Gastroesophageal sphincter (tissue), 4 donors: Measurements from ENCODE around the gene FUT8. TPM values are rescaled to one million over a fixed set of nuclear protein-coding genes. Genes with fewer than 3 reads are reported as not detected.

Experiments used
- ATAC-seq: fragments of 150-250 bp; one replicate; pipeline ENCODE4 v1.9.1; 2016; ENCODE audit warnings: mild to moderate bottlenecking, moderate library complexity
- H3K27ac ChIP-seq, 4 donors: fragments of 200-600 bp; sonication (generic) in 3 of 4; 1 replicate in 3 of 4; 2 replicates in 1 of 4; pipeline ENCODE4 v1.5.1; 2016 to 2019
- H3K27me3 ChIP-seq: fragments of 200-600 bp; sonication (generic); one replicate; pipeline ENCODE4 v1.5.1; 2019
- H3K36me3 ChIP-seq, 2 donors: fragments of 200-600 bp; sonication (generic); one replicate each; pipeline ENCODE4 v1.5.1; 2019; ENCODE audit warnings: control low read depth in 1 of 2
- H3K4me1 ChIP-seq, 3 donors: fragments of 200-600 bp; sonication (generic); 1 replicate in 2 of 3; 2 replicates in 1 of 3; pipeline ENCODE4 v1.5.1; 2016 to 2019; ENCODE audit warnings: control low read depth in 2 of 3
- H3K4me3 ChIP-seq, 2 donors: fragments of 200-600 bp; sonication (generic); one replicate each; pipeline ENCODE4 v1.5.1; 2019; ENCODE audit warnings: mild to moderate bottlenecking in 1 of 2, moderate library complexity in 1 of 2
- H3K9me3 ChIP-seq, 3 donors: fragments of 200-600 bp; sonication (generic); one replicate each; pipeline ENCODE4 v1.5.1; 2017 to 2019; ENCODE audit warnings: control low read depth in 2 of 3
- EP300 ChIP-seq: sonication (generic); formaldehyde crosslinking; IDR thresholded peaks from one replicate; pipeline ENCODE4 v1.6.1; 2017; ENCODE audit warnings: antibody characterized with exemption, mild to moderate bottlenecking
- POLR2A ChIP-seq, 2 donors: fragments of 450-650 bp; IDR thresholded peaks; one replicate each; pipeline ENCODE4 v1.6.1; 2017; ENCODE audit warnings: antibody characterized with exemption in 2 of 2, mild to moderate bottlenecking in 2 of 2, moderate library complexity in 1 of 2
- POLR2AphosphoS5 ChIP-seq: sonication (generic); formaldehyde crosslinking; IDR thresholded peaks from one replicate; pipeline ENCODE4 v1.6.1; 2017; ENCODE audit warnings: antibody characterized with exemption
- WGBS, 2 donors: methylation state at CpG; one replicate each; pipeline ENCODE4 v1.1.5; 2018; ENCODE audit warnings: low coverage in 1 of 2; 5-methylcytosine and 5-hydroxymethylcytosine counted together
- total RNA-seq, 4 donors: library from RNA; depleted of rRNA; stranded (reverse); fragments of >200 nt; gene quantifications; one replicate each; pipeline ENCODE4 v1.1.0, GENCODE V29; 2016
- TF ChIP-seq, protein P1 (sequence below), 4 experiments: fragments of 200-600 bp in 2 of 4; fragments of 450-650 bp in 2 of 4; sonication (generic) in 1 of 4; IDR thresholded peaks; one replicate each; pipeline ENCODE4 v1.5.1; 2017 to 2019; ENCODE audit warnings: antibody characterized with exemption in 4 of 4, mild to moderate bottlenecking in 2 of 4, moderate library complexity in 2 of 4

FUT8 gene
- total RNA-seq, 4 donors from 2014 or later: 16.9 to 35.2 (median 30.8) TPM

- no peak for TF ChIP-seq POLR2A (IDR thresholded peaks at IDR 0.05)
- TF ChIP-seq, protein P1, sequence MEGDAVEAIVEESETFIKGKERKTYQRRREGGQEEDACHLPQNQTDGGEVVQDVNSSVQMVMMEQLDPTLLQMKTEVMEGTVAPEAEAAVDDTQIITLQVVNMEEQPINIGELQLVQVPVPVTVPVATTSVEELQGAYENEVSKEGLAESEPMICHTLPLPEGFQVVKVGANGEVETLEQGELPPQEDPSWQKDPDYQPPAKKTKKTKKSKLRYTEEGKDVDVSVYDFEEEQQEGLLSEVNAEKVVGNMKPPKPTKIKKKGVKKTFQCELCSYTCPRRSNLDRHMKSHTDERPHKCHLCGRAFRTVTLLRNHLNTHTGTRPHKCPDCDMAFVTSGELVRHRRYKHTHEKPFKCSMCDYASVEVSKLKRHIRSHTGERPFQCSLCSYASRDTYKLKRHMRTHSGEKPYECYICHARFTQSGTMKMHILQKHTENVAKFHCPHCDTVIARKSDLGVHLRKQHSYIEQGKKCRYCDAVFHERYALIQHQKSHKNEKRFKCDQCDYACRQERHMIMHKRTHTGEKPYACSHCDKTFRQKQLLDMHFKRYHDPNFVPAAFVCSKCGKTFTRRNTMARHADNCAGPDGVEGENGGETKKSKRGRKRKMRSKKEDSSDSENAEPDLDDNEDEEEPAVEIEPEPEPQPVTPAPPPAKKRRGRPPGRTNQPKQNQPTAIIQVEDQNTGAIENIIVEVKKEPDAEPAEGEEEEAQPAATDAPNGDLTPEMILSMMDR (IDR thresholded peaks at IDR 0.05): no peak
- TF ChIP-seq EP300: no peak
- TF ChIP-seq POLR2AphosphoS5: no peak
- no peak for ATAC-seq
- Histone ChIP-seq H3K36me3 (no peaks in the 10 kb centered on the region), H3K4me1 (no peaks in the 10 kb centered on the region), H3K27me3 (no peaks in the 10 kb centered on the region), H3K4me3 (no peak overlapping the region), H3K9me3 (no peaks in the 10 kb centered on the region), H3K27ac (no peak overlapping the region)
- WGBS, 2 donors: 20 to 50% methylated on average over 1 of the region's 1 CpG
Observed at GRCh38 chr14:65446159-65446558, 33.6 kb downstream of the FUT8 start.

- 100% methylated on average over 1 of the region's 1 CpG; no CpG with 5 or more reads in 1 of the 2 donors for WGBS, 2 donors
- H3K4me1 ChIP-seq: no peaks in the 10 kb centered on the region
- no peak overlapping the region for H3K4me3 ChIP-seq
- H3K9me3 ChIP-seq: no peaks in the 10 kb centered on the region
- no peaks in the 10 kb centered on the region for H3K36me3 ChIP-seq
- TF ChIP-seq EP300: no peak
- TF ChIP-seq POLR2A (IDR thresholded peaks at IDR 0.05): no peak
- no peak for TF ChIP-seq POLR2AphosphoS5
- TF ChIP-seq, protein P1 (IDR thresholded peaks at IDR 0.05): no peak
- H3K27ac ChIP-seq: no peak overlapping the region
- no peaks in the 10 kb centered on the region for H3K27me3 ChIP-seq
- no peak for ATAC-seq
Observed at GRCh38 chr14:65449647-65450046, 37.1 kb downstream of the FUT8 start.

DNA sequence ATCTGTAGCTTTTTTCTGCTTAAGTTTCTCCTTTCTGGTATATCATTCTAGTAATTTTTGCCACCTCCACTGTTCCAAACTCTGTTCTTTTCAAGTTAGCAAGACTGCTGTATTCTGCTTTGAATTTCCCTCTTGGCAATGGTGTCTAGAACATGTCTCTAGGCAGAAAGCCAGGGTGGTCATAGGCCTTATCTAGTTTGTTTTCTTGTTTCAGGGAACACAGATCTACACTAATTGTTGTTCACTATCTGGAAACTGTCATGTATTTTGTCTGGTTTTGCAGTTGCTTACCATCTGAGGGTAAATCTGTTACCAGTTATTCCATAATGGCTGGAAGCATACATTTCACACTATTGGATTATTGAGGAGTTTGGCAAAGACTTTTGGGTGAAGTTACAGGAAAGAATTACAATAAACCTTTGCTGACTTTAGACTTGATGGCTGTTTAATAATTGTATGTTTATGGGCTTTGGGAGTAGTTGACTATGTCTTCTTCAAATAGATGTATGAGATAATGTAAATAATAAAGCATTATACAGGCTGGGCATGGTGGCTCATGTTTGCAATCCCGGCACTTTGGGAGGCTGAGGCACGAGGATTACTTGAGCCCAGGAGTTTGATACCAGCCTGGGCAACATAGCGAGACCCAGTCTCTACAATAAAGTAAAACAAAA lies 41.4 kb downstream of the FUT8 start:
- ATAC-seq: no peak
- Histone ChIP-seq H3K4me1 (no peaks in the 10 kb centered on the region), H3K27me3 (no peaks in the 10 kb centered on the region), H3K4me3 (no peak overlapping the region), H3K27ac (no peak overlapping the region), H3K36me3 (peaks cover 0 to 20% of the 10 kb centered on the region in 2 donors), H3K9me3 (no peaks in the 10 kb centered on the region)
- no peak for TF ChIP-seq POLR2A (IDR thresholded peaks at IDR 0.05)
- TF ChIP-seq EP300: no peak
- TF ChIP-seq POLR2AphosphoS5: no peak
- 93 to 100% methylated on average over 3 of the region's 3 CpGs for WGBS, 2 donors

DNA sequence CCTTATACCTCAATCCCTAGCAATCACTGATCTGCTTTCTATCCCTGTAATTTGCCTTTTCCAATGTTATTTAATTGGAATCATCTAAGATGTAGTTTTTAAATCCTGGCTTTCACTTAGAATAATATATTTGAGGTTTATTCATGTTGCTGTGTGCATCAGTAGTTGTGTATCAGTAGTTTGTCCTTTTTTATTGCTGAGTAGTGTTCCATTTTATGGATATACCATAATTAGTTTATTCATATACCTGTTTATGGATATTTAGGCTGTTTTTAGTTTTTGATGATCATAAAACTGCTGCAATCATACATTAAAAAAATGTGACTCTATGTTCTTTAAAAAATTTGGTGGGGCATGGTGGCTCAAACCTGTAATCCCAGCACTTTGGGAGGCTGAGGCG lies 43.7 kb downstream of the FUT8 start:
- no peak for TF ChIP-seq POLR2A (IDR thresholded peaks at IDR 0.05)
- no peak for TF ChIP-seq POLR2AphosphoS5
- no peak for ATAC-seq

GRCh38 chr14:65461730-65462129 lies 49.2 kb downstream of the FUT8 start:
- ATAC-seq: no peak
- no peaks in the 10 kb centered on the region for H3K9me3 ChIP-seq
- peaks cover 0 to 35% of the 10 kb centered on the region in 2 donors for H3K36me3 ChIP-seq
- no peaks in the 10 kb centered on the region for H3K4me1 ChIP-seq
- TF ChIP-seq, protein P1 (IDR thresholded peaks at IDR 0.05): no peak
- TF ChIP-seq POLR2AphosphoS5 (no peak), EP300 (no peak), POLR2A (IDR thresholded peaks at IDR 0.05) (no peak)
- no peak overlapping the region for H3K4me3 ChIP-seq
- H3K27ac ChIP-seq: no peak overlapping the region
- no peaks in the 10 kb centered on the region for H3K27me3 ChIP-seq
- WGBS, 2 donors: 67 to 69% methylated on average over 2 of the region's 2 CpGs

More for the DNA sequence above, 43.7 kb downstream of the FUT8 start:
- H3K36me3 ChIP-seq: peaks cover 0 to 35% of the 10 kb centered on the region in 2 donors
- H3K4me1 ChIP-seq: no peaks in the 10 kb centered on the region
- no peak overlapping the region for H3K4me3 ChIP-seq
- WGBS, 2 donors: 100% methylated on average over 1 of the region's 1 CpG; no CpG with 5 or more reads in 1 of the 2 donors
- no peaks in the 10 kb centered on the region for H3K9me3 ChIP-seq
- no peak overlapping the region for H3K27ac ChIP-seq
- H3K27me3 ChIP-seq: no peaks in the 10 kb centered on the region

DNA sequence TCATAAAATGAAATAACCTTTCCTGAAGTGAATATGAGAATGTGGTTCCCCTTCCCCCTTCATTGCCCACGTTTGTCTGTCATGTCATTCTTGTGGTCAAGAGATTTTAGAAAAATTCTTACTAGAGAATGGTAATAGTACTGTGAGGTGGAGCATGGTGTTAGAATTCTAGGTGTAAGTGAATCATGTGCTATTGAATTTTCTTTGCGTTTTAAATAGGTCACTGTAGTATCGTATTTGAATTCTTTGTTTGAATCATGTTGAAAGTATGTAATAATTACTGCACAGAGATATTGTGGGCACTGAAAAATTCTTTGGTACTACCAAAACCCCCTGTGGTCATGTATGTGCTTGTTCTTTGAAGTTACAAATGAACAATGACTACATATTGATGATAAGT lies 49.9 kb downstream of the FUT8 start:
- no peak overlapping the region for H3K27ac ChIP-seq

More for the DNA sequence above, 49.9 kb downstream of the FUT8 start:
- Histone ChIP-seq H3K4me3 (no peak overlapping the region), H3K27me3 (no peaks in the 10 kb centered on the region), H3K36me3 (peaks cover 0 to 33% of the 10 kb centered on the region in 2 donors), H3K4me1 (no peaks in the 10 kb centered on the region), H3K9me3 (no peaks in the 10 kb centered on the region)
- no peak for TF ChIP-seq EP300
- WGBS, 2 donors: 76 to 83% methylated on average over 3 of the region's 3 CpGs
- no peak for ATAC-seq
